ENCODE measurements around the gene RELN.

RELN gene

DNA sequence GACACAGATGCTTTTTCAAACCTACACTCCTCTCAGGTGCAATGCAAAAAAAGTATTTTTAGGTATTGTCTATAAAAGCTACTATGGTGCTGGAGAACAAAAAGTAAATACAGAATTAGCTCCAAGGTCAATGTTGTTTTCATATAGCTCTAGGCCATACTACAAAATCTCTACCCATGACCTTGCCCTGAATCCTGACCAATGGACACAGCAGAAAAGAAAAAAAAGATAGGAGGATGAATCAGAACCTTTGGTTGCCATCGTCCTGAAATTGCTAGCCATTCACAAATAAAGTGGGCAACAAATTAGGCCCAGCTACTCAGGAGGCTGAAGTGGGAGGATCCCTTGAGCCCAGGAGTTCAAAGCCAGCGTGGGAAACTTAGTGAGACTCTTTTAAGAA, 35.2 kb upstream of the RELN start:
- TF ChIP-seq, protein P1, sequence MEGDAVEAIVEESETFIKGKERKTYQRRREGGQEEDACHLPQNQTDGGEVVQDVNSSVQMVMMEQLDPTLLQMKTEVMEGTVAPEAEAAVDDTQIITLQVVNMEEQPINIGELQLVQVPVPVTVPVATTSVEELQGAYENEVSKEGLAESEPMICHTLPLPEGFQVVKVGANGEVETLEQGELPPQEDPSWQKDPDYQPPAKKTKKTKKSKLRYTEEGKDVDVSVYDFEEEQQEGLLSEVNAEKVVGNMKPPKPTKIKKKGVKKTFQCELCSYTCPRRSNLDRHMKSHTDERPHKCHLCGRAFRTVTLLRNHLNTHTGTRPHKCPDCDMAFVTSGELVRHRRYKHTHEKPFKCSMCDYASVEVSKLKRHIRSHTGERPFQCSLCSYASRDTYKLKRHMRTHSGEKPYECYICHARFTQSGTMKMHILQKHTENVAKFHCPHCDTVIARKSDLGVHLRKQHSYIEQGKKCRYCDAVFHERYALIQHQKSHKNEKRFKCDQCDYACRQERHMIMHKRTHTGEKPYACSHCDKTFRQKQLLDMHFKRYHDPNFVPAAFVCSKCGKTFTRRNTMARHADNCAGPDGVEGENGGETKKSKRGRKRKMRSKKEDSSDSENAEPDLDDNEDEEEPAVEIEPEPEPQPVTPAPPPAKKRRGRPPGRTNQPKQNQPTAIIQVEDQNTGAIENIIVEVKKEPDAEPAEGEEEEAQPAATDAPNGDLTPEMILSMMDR (conservative IDR thresholded peaks at IDR 0.05): no peak
- H3K27ac ChIP-seq: no peak overlapping the region

DNA sequence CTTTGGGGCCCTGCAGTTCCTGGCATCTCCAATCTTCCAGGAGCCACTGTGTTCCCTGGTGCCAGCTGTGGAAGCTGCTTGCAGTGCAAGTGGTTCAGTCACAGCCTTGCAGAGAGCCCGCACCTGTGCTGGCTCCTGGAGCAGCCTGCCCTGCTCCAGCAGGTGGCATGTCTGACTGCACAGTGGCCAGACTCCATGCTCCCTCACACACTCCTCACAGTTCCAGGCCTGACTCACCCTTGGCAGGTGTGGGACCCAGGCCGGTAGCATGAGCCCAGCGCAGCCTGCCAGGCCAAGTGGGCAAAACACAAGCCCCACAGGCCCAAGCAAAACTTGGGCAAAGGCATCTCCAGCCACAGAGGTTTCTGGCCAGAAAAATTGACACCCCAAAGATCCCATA, 33.6 kb upstream of the RELN start:
- no peak overlapping the region for H3K27ac ChIP-seq
- TF ChIP-seq, protein P1 (conservative IDR thresholded peaks at IDR 0.05): no peak

DNA sequence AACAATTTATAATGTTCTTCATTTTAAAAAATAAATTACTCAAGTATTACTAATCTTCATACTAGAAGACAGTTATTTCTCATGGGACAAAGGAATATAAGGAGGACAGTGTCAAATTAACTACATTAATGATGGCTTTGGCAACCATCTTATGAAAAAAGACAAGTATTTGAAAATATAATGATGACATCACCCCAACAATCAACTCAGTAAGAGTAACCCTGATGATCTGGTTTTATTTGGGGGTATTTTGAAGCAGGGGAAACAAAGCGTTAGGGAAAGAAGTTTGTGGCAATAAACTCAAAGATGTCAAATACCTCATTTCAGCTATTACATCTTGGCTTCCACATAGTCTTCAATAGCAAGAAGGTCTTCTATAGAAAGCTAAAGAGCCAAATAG, 29.0 kb upstream of the RELN start:
- no peak overlapping the region for H3K27ac ChIP-seq
- TF ChIP-seq, protein P1 (conservative IDR thresholded peaks at IDR 0.05): no peak

DNA sequence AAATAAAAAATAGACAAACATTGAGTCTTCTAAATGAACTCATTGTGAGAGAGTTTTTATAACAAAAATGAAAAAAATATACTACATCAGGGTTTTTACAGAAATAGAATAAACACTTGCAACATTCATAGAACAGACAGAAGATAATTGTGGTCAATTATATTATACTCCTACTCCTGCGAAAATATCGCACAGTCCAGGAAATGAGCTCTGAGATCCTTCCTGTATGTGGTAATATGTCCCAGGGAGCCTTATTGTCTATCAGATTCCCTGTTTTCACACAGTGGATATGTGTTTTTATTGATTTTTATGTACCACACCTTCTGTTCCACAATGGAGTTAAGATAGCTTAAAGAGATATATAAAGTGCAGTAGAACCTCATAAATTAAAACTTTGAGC, 27.5 kb upstream of the RELN start:
- H3K27ac ChIP-seq: no peak overlapping the region
- TF ChIP-seq, protein P1 (conservative IDR thresholded peaks at IDR 0.05): no peak

DNA sequence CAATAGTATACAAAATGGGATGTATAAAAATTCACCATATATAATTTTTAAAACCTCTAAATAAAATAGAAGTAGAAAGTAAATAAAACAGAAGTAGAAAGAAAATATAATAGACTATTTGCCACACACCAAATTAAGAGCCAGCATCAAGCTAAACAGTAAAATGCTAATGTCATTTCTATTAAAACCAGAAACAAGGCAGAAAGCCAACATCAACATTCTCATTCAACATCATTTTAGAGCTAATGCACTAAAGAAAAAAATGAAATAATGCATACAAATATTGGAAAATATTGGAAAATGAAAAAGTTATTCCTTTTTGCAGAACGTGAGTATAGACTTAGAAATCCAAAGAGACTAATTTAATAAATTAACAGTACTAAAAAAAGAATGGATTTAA, 23.4 kb upstream of the RELN start:
- TF ChIP-seq, protein P1 (conservative IDR thresholded peaks at IDR 0.05): no peak
- no peak overlapping the region for H3K27ac ChIP-seq

DNA sequence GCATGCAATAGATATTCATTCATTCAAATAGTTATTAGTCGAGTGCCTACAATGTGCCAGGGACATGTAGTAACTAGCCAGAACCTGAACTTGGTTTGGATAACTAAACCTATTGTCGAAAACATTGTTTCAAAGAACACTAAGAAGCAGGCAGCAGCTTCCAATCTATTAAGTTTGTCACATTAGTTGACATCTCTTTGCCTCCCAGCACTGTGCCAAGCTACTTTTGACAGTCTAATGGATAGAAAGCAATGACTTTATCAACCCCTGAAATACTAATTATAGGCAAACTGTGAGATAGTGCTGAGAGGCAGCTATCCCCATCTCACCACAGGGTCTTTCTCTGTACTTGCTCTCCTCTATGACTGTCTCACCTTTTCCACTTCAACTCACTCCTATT, 22.4 kb upstream of the RELN start:
- TF ChIP-seq, protein P1 (conservative IDR thresholded peaks at IDR 0.05): no peak

DNA sequence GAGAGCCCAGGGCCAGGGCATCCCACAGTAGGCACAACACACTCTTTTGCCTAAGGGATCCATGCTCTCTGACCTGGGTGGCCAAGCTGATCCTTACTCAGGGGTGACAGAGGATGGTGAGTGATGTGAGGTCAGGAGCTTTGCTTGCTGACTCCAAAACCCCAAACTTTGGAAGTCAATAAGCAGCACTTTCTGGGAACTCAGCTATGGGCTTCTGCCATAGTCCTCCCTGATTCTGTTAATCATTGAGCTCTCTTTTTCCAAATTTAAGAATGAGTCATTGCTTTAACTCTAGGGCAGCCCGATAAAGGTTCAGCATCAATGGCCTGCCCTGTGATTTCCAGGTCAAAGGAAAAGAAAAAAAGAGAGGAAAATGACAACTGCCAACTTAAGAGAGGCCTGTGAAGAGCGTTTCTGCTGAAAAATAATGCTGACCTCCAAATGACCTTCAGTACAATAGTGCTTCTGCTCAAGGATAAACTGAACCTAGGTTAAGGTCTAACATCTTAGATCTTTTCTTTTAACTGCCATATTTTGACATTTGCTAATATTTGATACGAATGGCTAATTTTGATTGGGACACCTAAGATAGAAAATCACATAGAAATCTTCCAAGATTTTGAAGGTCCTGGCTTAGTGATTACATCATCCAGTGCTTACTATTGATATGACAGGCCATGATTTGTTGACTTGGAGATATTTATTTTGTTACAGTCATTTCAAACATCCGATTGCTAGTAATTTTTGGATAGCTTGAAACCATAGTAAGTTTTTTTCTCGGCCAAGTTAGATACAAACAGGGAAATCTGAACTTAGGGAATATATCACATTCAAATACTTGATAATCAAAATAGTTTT, 20.8 kb upstream of the RELN start:
- TF ChIP-seq, protein P1 (conservative IDR thresholded peaks at IDR 0.05): no peak
- no peak overlapping the region for H3K27ac ChIP-seq

More for the DNA sequence above, 22.4 kb upstream of the RELN start:
- no peak overlapping the region for H3K27ac ChIP-seq

All from VCaP (cell line).